Nephron progenitor cell (in vitro differentiated cells): ENCODE data around the gene NDUFS2.

Experiments used
- DNase-seq: peaks from one replicate; pipeline ENCODE4 v3.0.0; 2021
- H3K27ac Mint-ChIP-seq: 2 replicates; pipeline ENCODE4 v1.8.0; 2021; ENCODE audit warnings: mild to moderate bottlenecking, moderate library complexity, mixed read lengths
- H3K27me3 Mint-ChIP-seq: 2 replicates; pipeline ENCODE4 v1.8.0; 2021; ENCODE audit warnings: mild to moderate bottlenecking, low read depth, mixed read lengths; ENCODE audit not compliant: poor library complexity
- H3K36me3 Mint-ChIP-seq: 2 replicates; pipeline ENCODE4 v1.8.0; 2021; ENCODE audit warnings: low read depth, mixed read lengths
- H3K4me1 Mint-ChIP-seq: 2 replicates; pipeline ENCODE4 v1.8.0; 2021; ENCODE audit warnings: mixed read lengths
- H3K4me3 Mint-ChIP-seq: 2 replicates; pipeline ENCODE4 v1.8.0; 2021; ENCODE audit warnings: mild to moderate bottlenecking, moderate library complexity, mixed read lengths
- H3K9me3 Mint-ChIP-seq: 2 replicates; pipeline ENCODE4 v1.8.0; 2021; ENCODE audit warnings: mild to moderate bottlenecking, moderate library complexity, mixed read lengths
- TF ChIP-seq, protein P1 (sequence below): fragments of 200-600 bp; sonication (generic); IDR thresholded peaks from 2 replicates; pipeline ENCODE4 v1.5.0; 2021; ENCODE audit warnings: antibody characterized with exemption

NDUFS2 gene

DNA sequence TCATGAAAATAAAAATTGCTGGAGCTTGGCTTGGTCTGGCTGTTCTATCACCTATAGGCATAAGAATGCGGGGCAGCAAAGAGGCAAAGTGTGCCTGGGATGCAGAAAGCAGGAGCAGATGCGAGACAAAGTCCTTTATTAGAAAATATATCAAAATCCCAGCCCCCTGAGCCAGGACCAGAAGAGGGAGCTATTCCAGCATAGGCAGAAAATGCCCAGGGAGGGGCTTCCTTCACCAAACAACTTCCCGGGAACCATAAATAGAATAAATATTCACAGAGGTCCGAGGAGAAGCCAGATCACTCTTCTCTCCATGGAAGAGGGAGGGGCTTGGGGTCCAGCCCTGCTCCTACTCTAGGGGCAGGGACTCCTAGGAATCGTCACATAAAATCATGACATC lies 31.0 kb upstream of the NDUFS2 start:
- H3K27ac Mint-ChIP-seq = no peak overlapping the region
- H3K4me1 Mint-ChIP-seq = peaks cover 28% of the 10 kb centered on the region
- DNase-seq = no peak
- H3K9me3 Mint-ChIP-seq = no peaks in the 10 kb centered on the region
- TF ChIP-seq, protein P1, sequence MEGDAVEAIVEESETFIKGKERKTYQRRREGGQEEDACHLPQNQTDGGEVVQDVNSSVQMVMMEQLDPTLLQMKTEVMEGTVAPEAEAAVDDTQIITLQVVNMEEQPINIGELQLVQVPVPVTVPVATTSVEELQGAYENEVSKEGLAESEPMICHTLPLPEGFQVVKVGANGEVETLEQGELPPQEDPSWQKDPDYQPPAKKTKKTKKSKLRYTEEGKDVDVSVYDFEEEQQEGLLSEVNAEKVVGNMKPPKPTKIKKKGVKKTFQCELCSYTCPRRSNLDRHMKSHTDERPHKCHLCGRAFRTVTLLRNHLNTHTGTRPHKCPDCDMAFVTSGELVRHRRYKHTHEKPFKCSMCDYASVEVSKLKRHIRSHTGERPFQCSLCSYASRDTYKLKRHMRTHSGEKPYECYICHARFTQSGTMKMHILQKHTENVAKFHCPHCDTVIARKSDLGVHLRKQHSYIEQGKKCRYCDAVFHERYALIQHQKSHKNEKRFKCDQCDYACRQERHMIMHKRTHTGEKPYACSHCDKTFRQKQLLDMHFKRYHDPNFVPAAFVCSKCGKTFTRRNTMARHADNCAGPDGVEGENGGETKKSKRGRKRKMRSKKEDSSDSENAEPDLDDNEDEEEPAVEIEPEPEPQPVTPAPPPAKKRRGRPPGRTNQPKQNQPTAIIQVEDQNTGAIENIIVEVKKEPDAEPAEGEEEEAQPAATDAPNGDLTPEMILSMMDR = no peak
- H3K36me3 Mint-ChIP-seq = peaks cover 44% of the 10 kb centered on the region
- no peak overlapping the region for H3K4me3 Mint-ChIP-seq
- H3K27me3 Mint-ChIP-seq = no peaks in the 10 kb centered on the region

DNA sequence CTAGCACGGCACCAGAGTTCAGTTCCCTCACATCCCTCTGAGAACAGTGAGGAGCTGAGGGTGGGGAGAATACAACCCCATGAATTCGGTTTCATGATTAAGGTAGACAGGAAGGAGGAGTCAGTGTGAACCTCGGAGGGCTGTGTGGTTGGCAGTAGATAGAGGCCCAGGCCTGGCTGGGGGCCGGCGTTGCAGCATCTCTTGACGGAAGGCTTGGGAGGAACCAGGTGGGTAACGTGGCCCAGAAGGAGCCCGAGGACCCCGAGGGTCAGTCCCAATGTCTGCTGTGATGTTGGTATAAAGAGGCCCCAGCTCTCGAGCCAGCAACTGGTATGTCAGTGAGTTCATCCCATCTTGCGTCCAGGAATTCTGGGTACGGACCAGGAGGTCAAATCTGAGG lies 30.5 kb upstream of the NDUFS2 start:
- H3K4me1 Mint-ChIP-seq = peaks cover 32% of the 10 kb centered on the region
- no peak overlapping the region for H3K27ac Mint-ChIP-seq
- TF ChIP-seq, protein P1 = no peak
- no peak overlapping the region for H3K4me3 Mint-ChIP-seq
- H3K9me3 Mint-ChIP-seq = no peaks in the 10 kb centered on the region
- no peaks in the 10 kb centered on the region for H3K27me3 Mint-ChIP-seq
- H3K36me3 Mint-ChIP-seq = peaks cover 44% of the 10 kb centered on the region
- no peak for DNase-seq

DNA sequence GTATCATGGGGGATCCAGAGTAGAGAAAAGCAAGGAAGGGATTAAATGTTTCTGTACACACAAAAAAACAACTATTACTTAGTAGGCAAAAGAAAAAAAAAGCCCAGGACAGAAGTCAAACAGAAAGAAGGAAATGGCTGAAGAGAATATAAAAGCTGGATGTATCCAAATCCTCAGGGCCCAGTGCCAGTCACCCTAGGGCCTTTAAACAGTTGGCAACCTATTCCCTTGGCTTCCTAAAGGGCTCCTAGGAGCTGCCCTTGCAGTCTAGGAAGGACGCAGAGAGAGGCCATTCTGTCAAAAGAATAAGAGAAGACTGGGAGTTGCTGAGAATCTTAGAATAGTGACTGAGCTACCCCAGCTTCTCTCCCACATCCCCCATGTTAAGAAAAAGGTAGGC lies 29.8 kb upstream of the NDUFS2 start:
- no peak for DNase-seq
- Mint-ChIP-seq H3K9me3 (no peaks in the 10 kb centered on the region), H3K36me3 (peaks cover 44% of the 10 kb centered on the region), H3K4me3 (no peak overlapping the region), H3K27ac (no peak overlapping the region), H3K4me1 (peaks cover 32% of the 10 kb centered on the region), H3K27me3 (no peaks in the 10 kb centered on the region)
- TF ChIP-seq, protein P1 = no peak

DNA sequence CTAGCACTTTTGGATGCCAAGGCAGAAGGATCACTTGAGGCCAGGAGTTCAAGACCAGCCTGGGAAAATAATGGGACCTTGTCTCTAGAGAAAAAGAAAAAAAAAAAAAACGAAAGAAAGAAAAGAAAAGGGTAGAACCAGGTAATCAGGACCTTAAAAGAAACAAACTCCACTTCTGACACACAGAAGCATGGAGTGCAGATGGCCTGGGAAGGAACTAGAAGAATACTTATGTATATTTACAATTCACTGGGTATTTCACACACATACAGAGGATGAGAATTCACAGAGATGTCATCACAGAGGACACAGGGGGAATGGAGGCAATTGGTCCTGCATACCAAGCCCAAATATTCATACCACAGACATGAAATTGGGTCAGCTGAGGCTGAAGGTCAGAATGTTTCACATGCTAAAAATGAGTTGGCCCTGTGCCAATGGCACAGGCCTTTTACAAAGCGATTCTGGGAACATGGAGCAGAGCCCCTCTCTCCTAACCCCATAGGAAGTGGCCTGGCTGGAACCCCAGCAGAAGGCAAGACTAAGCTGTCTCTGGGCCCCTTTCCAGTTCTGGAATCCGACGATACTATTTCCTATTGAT lies 29.3 kb upstream of the NDUFS2 start:
- Mint-ChIP-seq H3K9me3 (no peaks in the 10 kb centered on the region), H3K27me3 (no peaks in the 10 kb centered on the region), H3K36me3 (peaks cover 44% of the 10 kb centered on the region), H3K4me1 (peaks cover 32% of the 10 kb centered on the region), H3K4me3 (no peak overlapping the region), H3K27ac (no peak overlapping the region)
- TF ChIP-seq, protein P1 = no peak
- no peak for DNase-seq

DNA sequence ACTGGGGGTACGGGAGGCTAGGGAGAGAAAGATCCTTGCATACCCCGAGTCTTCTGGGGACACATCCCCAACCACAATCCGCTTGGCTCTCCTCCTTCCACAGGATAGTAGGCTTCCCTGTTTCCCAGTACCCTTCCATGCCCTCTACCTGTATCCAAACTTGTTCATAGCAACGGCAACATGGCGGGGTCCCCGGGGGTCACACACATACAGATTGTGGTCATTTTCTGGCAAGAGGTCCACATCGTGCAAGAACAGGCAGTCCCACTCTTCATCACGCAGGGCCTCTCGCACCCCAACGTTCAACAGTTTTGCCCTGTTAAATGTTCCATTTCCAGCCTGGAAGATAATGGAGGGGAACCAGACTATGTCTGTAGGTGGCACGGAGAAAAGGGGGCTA lies 28.5 kb upstream of the NDUFS2 start:
- TF ChIP-seq, protein P1 = no peak
- H3K9me3 Mint-ChIP-seq = no peaks in the 10 kb centered on the region
- H3K4me3 Mint-ChIP-seq = no peak overlapping the region
- H3K27ac Mint-ChIP-seq = no peak overlapping the region
- no peaks in the 10 kb centered on the region for H3K27me3 Mint-ChIP-seq
- peaks cover 31% of the 10 kb centered on the region for H3K4me1 Mint-ChIP-seq
- peaks cover 44% of the 10 kb centered on the region for H3K36me3 Mint-ChIP-seq
- no peak for DNase-seq

DNA sequence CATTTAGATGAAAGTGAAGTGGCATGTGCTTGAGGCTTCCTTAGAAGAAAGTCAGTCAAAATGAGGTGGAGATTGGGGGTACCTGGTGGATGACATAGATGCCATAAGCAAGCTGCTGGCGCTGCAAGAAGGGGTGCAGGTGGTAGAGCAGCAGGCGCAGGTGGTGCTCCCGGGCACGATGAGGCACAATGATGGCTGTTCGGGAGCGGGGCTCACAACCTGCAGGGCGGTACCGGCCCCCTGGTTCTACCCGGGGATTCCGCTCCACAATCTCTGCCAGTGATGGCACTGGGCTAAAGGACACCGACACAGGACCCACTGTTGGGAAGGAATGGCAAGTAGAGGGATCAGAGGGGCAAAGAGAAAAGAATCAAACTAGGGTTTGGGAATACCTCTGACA lies 27.3 kb upstream of the NDUFS2 start:
- DNase-seq = no peak
- H3K27ac Mint-ChIP-seq = peak overlapping the region; percentile 72
- H3K36me3 Mint-ChIP-seq = peaks cover 39% of the 10 kb centered on the region
- peaks cover 31% of the 10 kb centered on the region for H3K4me1 Mint-ChIP-seq
- H3K4me3 Mint-ChIP-seq = peak overlapping the region; percentile 57
- no peaks in the 10 kb centered on the region for H3K9me3 Mint-ChIP-seq
- H3K27me3 Mint-ChIP-seq = no peaks in the 10 kb centered on the region
- TF ChIP-seq, protein P1 = no peak
